HL-60 (cell line): Measurements from ENCODE around the gene CHTF18.

Experiments
- DNase-seq, 2 experiments: peaks; one replicate each; pipeline ENCODE4 v3.0.0-alpha.2; 2010 to 2020; ENCODE audit warnings: low read depth in 1 of 2, low spot score in 1 of 2
- H3K27ac ChIP-seq: fragments of 250-450 bp; sonication (Bioruptor Pico); replicated peaks from 2 replicates; pipeline ENCODE4 v1.5.1; 2020; ENCODE audit warnings: mild to moderate bottlenecking, moderate library complexity
- H3K27me3 ChIP-seq: fragments of 250-450 bp; sonication (Bioruptor Pico); 2 replicates; pipeline ENCODE4 v1.5.1; 2021; ENCODE audit warnings: mild to moderate bottlenecking, moderate library complexity; ENCODE audit not compliant: insufficient read depth, poor library complexity, severe bottlenecking
- H3K4me3 ChIP-seq: replicated peaks from 2 replicates; pipeline ENCODE4 v1.5.1; 2011; ENCODE audit warnings: mild to moderate bottlenecking, control low read depth, low read length; ENCODE audit not compliant: insufficient read depth
- CTCF ChIP-seq: IDR thresholded peaks from one replicate; pipeline ENCODE4 v1.5.1; 2011; ENCODE audit warnings: low read length, control low read depth, inconsistent platforms; ENCODE audit not compliant: insufficient read depth
- GABPA ChIP-seq: IDR thresholded peaks from 2 replicates; pipeline ENCODE4 v1.6.1; 2012; ENCODE audit warnings: low read depth
- POLR2AphosphoS5 ChIP-seq: IDR thresholded peaks from 2 replicates; pipeline ENCODE4 v1.6.1; 2012; ENCODE audit warnings: low read depth
- REST ChIP-seq: IDR thresholded peaks from 2 replicates; pipeline ENCODE4 v1.6.1; 2012; ENCODE audit warnings: low read depth; ENCODE audit not compliant: insufficient replicate concordance
- SPI1 ChIP-seq: IDR thresholded peaks from 2 replicates; pipeline ENCODE4 v1.6.1; 2012; ENCODE audit warnings: low read depth, mild to moderate bottlenecking, borderline replicate concordance

Gene CHTF18

GRCh38 chr16:780296-780695, 8.1 kb upstream of the CHTF18 start:
- H3K4me3 ChIP-seq = no peak overlapping the region
- H3K27ac ChIP-seq = no peak overlapping the region
- TF ChIP-seq REST (no peak), SPI1 (no peak), GABPA (no peak), POLR2AphosphoS5 (no peak), CTCF (no peak)
- peaks cover 15% of the 10 kb centered on the region for H3K27me3 ChIP-seq
- no peak for DNase-seq

GRCh38 chr16:781346-782010, 6.9 kb upstream of the CHTF18 start:
- Histone ChIP-seq H3K4me3 (no peak overlapping the region), H3K27me3 (peaks cover 15% of the 10 kb centered on the region), H3K27ac (no peak overlapping the region)
- no peak for DNase-seq
- TF ChIP-seq GABPA (no peak), CTCF (no peak), POLR2AphosphoS5 (no peak), SPI1 (no peak), REST (no peak)

GRCh38 chr16:782258-782657, 6.2 kb upstream of the CHTF18 start:
- TF ChIP-seq SPI1 (no peak), REST (no peak), CTCF (no peak), GABPA (no peak), POLR2AphosphoS5 (no peak)
- Histone ChIP-seq H3K27ac (no peak overlapping the region), H3K27me3 (peaks cover 15% of the 10 kb centered on the region), H3K4me3 (no peak overlapping the region)
- no peak for DNase-seq
